ENCODE data around the gene GCC1. TPM values are rescaled to one million over a fixed set of nuclear protein-coding genes. Genes with fewer than 3 reads are reported as not detected.

Gene GCC1
- total and polyA plus RNA-seq, 2 donors (not counting 1 experiment from before 2014, with no cell fraction given) = 10.3 to 25.5 TPM

- H3K9me3 Mint-ChIP-seq (ENCODE audit: insufficient read depth) = no peaks in the 10 kb centered on the region
- CTCF ChIA-PET = no interaction called here
- ATAC-seq (ENCODE audit: low read depth) = no peak
- H3K4me1 Mint-ChIP-seq = peaks cover 5% of the 10 kb centered on the region
- H4K20me1 ChIP-seq (ENCODE audit: control insufficient read depth, insufficient read depth, low read length, poor library complexity, severe bottlenecking) = no peaks in the 10 kb centered on the region
- H3K27me3 ChIP-seq (replicated peaks in 1 of 4; ENCODE audit: control extremely low read depth in 1 of 4, control insufficient read depth in 3 of 4, insufficient read depth in 4 of 4, low read length in 3 of 4) = peaks cover 0 to 24% (median 7%) of the 10 kb centered on the region in 4 experiments
- no peaks in the 10 kb centered on the region for H3K79me2 ChIP-seq (ENCODE audit: control insufficient read depth, insufficient read depth, low read length)
- no peak overlapping the region for H3K4me3 Mint-ChIP-seq
- no peaks in the 10 kb centered on the region for H3K36me3 ChIP-seq (replicated peaks in 1 of 2; ENCODE audit: control extremely low read depth in 1 of 2, control insufficient read depth in 1 of 2, extremely low read depth in 1 of 2, insufficient read depth in 2 of 2, low read length in 1 of 2)
- POLR2A ChIA-PET = no interaction called here
- H3K4me2 ChIP-seq (replicated peaks; ENCODE audit: low read depth, low read length, poor library complexity, severe bottlenecking) = no peak overlapping the region
- intact Hi-C loops (cut with micrococcal nuclease) = no loop called here
- no peak overlapping the region for H3K9ac ChIP-seq (ENCODE audit: low read length)
- 73% methylated on average over 1 of the region's 1 CpG for whole genome bisulfite sequencing (ENCODE audit: insufficient coverage)
- TF ChIP-seq EZH2 (IDR thresholded peaks at IDR 0.05; ENCODE audit: borderline replicate concordance, insufficient read depth, low read depth, low read length, poor library complexity, severe bottlenecking) (no peak), CTCF (IDR thresholded peaks at IDR 0.05) (no peak)
- H3K4me3 ChIP-seq (ENCODE audit: control extremely low read depth in 1 of 5, extremely low read depth in 1 of 5, insufficient read depth in 1 of 5, low read depth in 2 of 5, low read length in 4 of 5) = no peak overlapping the region
- H3K27ac Mint-ChIP-seq = no peak overlapping the region
- no peak for DNase-seq
- no peak overlapping the region for H2AFZ ChIP-seq (ENCODE audit: insufficient read depth, low read depth, low read length, poor library complexity, severe bottlenecking)
- no peaks in the 10 kb centered on the region for H3K9me3 ChIP-seq (ENCODE audit: control extremely low read depth in 1 of 3, control insufficient read depth in 2 of 3, insufficient read depth in 1 of 3, low read length in 2 of 3)
- no peaks in the 10 kb centered on the region for H3K4me1 ChIP-seq (ENCODE audit: control insufficient read depth in 2 of 2, insufficient read depth in 2 of 2, low read length in 2 of 2)
- peaks cover 69% of the 10 kb centered on the region for H3K27me3 Mint-ChIP-seq
- H3K27ac ChIP-seq (ENCODE audit: low read length in 2 of 2) = no peak overlapping the region
Observed at GRCh38 chr7:127618775-127619174, 33.4 kb upstream of the GCC1 start.

DNA sequence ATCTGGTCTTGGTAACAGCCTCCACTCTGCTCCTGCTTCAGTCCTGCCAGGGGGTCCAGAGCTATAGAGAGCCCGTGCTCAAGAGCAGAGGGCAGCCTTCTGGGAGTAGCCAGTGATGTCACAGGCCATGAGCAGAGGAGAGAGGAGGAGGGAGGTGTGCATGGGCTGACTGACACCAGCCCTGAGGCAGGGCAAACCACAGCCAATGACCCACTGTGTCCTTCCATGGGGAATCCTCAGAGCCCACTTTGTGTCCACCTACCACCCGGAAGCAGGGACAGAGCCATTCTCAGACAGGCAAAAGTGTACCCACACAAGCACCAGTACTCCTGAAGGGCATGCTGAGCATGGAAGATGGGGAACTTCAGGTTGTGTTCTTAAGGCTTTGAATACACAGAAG is 32.6 kb upstream of the GCC1 start, which contains the start of gene PAX4:
Gene PAX4, minus strand, starts transcription at position 101 of the 400 bp plus-strand sequence. CDS start 2,214 bp downstream, outside the sequence.
- POLR2A ChIA-PET = no interaction called here

More for the DNA sequence above, 32.6 kb upstream of the GCC1 start, which contains the start of gene PAX4:
- no peak within 1 kb of the TSS for H3K4me3 ChIP-seq (ENCODE audit: control extremely low read depth in 1 of 5, extremely low read depth in 1 of 5, insufficient read depth in 1 of 5, low read depth in 2 of 5, low read length in 4 of 5)
- Mint-ChIP-seq H3K27me3 (peaks cover 74% of the 10 kb centered on the region), H3K4me3 (no peak within 1 kb of the TSS), H3K9me3 (ENCODE audit: insufficient read depth) (no peaks in the 10 kb centered on the region), H3K4me1 (peaks cover 5% of the 10 kb centered on the region), H3K27ac (no peak within 1 kb of the TSS)
- H4K20me1 ChIP-seq (ENCODE audit: control insufficient read depth, insufficient read depth, low read length, poor library complexity, severe bottlenecking) = no peaks in the 10 kb centered on the region
- H3K4me1 ChIP-seq (ENCODE audit: control insufficient read depth in 2 of 2, insufficient read depth in 2 of 2, low read length in 2 of 2) = no peaks in the 10 kb centered on the region
- no peak for DNase-seq
- H2AFZ ChIP-seq (ENCODE audit: insufficient read depth, low read depth, low read length, poor library complexity, severe bottlenecking) = no peak within 1 kb of the TSS
- no peak within 1 kb of the TSS for H3K9ac ChIP-seq (ENCODE audit: low read length)
- intact Hi-C loops (cut with micrococcal nuclease) = no loop called here
- 40% methylated on average over 1 of the region's 2 CpGs for WGBS (ENCODE audit: insufficient coverage)
- H3K36me3 ChIP-seq (replicated peaks in 1 of 2; ENCODE audit: control extremely low read depth in 1 of 2, control insufficient read depth in 1 of 2, extremely low read depth in 1 of 2, insufficient read depth in 2 of 2, low read length in 1 of 2) = no peaks in the 10 kb centered on the region
- H3K79me2 ChIP-seq (ENCODE audit: control insufficient read depth, insufficient read depth, low read length) = no peaks in the 10 kb centered on the region
- no peak within 1 kb of the TSS for H3K27ac ChIP-seq (ENCODE audit: low read length in 2 of 2)
- H3K9me3 ChIP-seq (ENCODE audit: control extremely low read depth in 1 of 3, control insufficient read depth in 2 of 3, insufficient read depth in 1 of 3, low read length in 2 of 3) = no peaks in the 10 kb centered on the region
- CTCF ChIA-PET = interaction anchor here (1.2 kb wide), 1 partner anchor 8 kb away, joined by 3 read pairs; no protein-coding TSS in a partner anchor
- TF ChIP-seq CTCF (IDR thresholded peaks at IDR 0.05) (no peak), EZH2 (IDR thresholded peaks at IDR 0.05; ENCODE audit: borderline replicate concordance, insufficient read depth, low read depth, low read length, poor library complexity, severe bottlenecking) (no peak)
- H3K27me3 ChIP-seq (replicated peaks in 1 of 4; ENCODE audit: control extremely low read depth in 1 of 4, control insufficient read depth in 3 of 4, insufficient read depth in 4 of 4, low read length in 3 of 4) = peaks cover 0 to 27% (median 6%) of the 10 kb centered on the region in 4 experiments
- no peak for ATAC-seq (ENCODE audit: low read depth)
- no peak within 1 kb of the TSS for H3K4me2 ChIP-seq (replicated peaks; ENCODE audit: low read depth, low read length, poor library complexity, severe bottlenecking)
